Measurements from ENCODE around the gene MAGED1.

MAGED1 gene

GRCh38 chrX:51892921-51893745 is at the start of gene MAGED1:
MAGED1 (plus strand) TSS chrX:51893623; CDS start chrX:51894305, 682 bp downstream.
- DNase-seq, result peak; percentile 82

GRCh38 chrX:51847463-51847862 is 46.0 kb upstream of the MAGED1 start:
- no peak for DNase-seq

GRCh38 chrX:51851507-51852085 is 41.8 kb upstream of the MAGED1 start:
- DNase-seq, result no peak

GRCh38 chrX:51852096-51852495 is 41.3 kb upstream of the MAGED1 start:
- DNase-seq, result no peak

GRCh38 chrX:51852621-51853020 is 40.8 kb upstream of the MAGED1 start:
- DNase-seq, result no peak

GRCh38 chrX:51853251-51853650 is 40.2 kb upstream of the MAGED1 start:
- no peak for DNase-seq

GRCh38 chrX:51855698-51856097 is 37.7 kb upstream of the MAGED1 start:
- DNase-seq, result no peak

GRCh38 chrX:51857159-51857733 is 36.2 kb upstream of the MAGED1 start:
- no peak for DNase-seq

- DNase-seq, result no peak
Observed at GRCh38 chrX:51860679-51861078, 32.7 kb upstream of the MAGED1 start.

- DNase-seq, result no peak
Observed at GRCh38 chrX:51862920-51863319, 30.5 kb upstream of the MAGED1 start.

GRCh38 chrX:51866210-51866609 is 27.2 kb upstream of the MAGED1 start:
- DNase-seq, result no peak

GRCh38 chrX:51867626-51868025 is 25.8 kb upstream of the MAGED1 start:
- no peak for DNase-seq

- DNase-seq, result no peak
Observed at GRCh38 chrX:51870354-51870753, 23.1 kb upstream of the MAGED1 start.

GRCh38 chrX:51874123-51874522 is 19.3 kb upstream of the MAGED1 start:
- no peak for DNase-seq

- no peak for DNase-seq
Observed at GRCh38 chrX:51876441-51876840, 17.0 kb upstream of the MAGED1 start.

- no peak for DNase-seq
Observed at GRCh38 chrX:51878056-51878455, 15.4 kb upstream of the MAGED1 start.

- no peak for DNase-seq
Observed at GRCh38 chrX:51889851-51890250, 3.6 kb upstream of the MAGED1 start.

GRCh38 chrX:51891245-51891644 is 2.2 kb upstream of the MAGED1 start:
- DNase-seq, result no peak

- DNase-seq, result peak; percentile 3
Observed at GRCh38 chrX:51891821-51892551, 1.4 kb upstream of the MAGED1 start.

- DNase-seq, result no peak
Observed at GRCh38 chrX:51893931-51894696, 691 bp downstream of the MAGED1 start.

GRCh38 chrX:51894697-51895336 is 1.4 kb downstream of the MAGED1 start:
- DNase-seq, result no peak

GRCh38 chrX:51896626-51897025 is 3.2 kb downstream of the MAGED1 start:
- DNase-seq, result no peak

Data from NCI-H774 (cell line).